OCI-M1 (cell line): ENCODE data around the gene ETS2.
A peak's percentile ranks its signal among the peaks of the same experiment; 100 is the strongest.

Experiments
- DNase-seq: peaks from one replicate; lab custom pipeline; 2025; lab: John Stamatoyannopoulos, UW

ETS2 gene

DNA sequence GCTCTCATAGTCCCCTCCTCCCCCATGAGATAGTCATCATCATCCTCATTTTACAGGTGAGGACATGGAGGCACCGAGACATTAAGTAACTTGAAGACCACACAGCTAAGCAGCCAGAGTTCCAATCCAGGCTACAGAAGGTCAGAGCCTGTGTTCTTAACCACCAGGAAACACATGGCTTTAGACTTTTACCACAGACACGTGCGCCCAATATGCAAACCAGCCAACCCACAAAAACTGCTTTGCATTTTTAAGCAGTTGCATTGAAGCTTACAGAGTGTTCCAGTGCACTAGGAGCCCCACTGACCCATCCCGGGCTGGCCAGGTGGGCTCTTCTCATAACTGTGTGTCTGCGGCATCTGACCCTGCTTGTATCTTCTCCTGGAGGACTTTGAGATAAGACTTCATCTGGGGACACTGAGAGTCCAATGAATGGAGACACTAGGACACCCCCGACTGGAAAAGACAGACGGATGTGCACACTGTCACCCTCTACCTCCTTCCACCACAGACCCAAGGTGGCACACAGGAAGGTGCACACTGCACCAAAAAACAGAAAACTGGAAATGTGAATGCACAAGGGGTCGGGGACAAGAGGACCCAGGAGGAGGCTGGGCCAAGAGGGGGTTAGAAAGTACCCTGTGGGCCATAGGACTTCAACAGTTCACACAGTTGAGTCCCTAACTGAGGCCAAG lies 56.4 kb downstream of the ETS2 start:
- no peak for DNase-seq

DNA sequence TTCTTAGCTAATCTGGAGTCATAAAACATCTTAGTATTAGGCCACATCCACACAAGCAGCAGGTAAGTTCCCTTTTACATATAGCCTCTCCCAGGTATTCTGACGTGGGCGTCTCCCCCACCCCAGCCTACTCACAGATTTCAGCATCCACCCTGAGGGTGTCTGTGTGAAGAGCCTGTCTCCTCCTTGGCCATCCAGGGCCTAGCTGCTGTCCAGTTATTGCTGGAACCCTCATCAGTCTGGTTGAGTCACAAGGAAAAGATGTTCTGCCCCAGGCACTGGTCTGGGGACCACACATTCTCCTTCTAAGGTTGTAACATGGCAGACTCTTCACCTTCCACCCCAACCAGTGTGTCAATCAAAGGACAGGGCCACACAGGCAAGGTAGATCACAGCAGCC lies 57.6 kb downstream of the ETS2 start:
- DNase-seq, result no peak

DNA sequence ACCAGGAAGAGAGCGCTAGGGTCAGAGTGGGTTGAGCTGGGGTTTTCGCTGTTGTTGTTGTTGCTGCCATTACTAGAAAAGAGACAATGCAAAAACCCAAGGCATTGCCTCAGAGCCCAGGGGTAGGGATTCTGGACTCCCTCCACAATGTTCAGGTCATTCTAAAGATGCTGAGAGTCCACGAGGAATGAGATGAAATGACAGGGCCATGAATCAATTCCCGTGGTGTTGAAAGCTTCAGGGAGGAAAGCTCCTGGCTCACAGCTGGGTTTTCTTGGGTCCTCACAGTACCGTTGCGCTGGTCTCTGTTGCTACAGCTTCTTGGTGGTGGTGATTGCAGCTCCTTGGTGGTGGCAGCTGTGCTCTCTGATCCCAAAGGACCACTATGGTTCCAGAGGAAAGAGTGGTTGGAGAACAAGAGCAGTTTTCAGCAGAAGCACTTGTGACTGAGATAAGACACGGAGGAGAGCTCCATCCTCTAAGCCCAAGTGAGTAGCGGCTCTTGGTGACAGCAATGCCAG lies 58.2 kb downstream of the ETS2 start:
- DNase-seq, result no peak

DNA sequence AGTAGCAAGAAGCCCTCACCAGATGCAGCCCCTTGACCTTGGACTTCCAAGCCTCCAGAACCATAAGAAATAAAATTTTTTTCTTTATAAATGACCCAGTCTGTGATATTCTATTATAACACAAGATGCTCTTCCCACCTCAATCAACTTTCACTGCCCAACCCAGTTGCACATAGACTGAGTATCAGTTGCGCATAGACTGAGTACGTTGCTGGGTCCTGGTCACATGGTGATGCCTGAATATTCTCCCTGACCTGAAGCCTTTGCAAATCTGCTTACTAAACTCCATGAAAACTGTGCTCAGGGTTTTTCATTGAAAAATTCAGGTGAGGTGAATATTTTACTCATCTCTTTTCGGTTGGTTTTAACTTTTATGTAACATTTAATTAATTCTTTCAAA lies 59.2 kb downstream of the ETS2 start:
- no peak for DNase-seq

DNA sequence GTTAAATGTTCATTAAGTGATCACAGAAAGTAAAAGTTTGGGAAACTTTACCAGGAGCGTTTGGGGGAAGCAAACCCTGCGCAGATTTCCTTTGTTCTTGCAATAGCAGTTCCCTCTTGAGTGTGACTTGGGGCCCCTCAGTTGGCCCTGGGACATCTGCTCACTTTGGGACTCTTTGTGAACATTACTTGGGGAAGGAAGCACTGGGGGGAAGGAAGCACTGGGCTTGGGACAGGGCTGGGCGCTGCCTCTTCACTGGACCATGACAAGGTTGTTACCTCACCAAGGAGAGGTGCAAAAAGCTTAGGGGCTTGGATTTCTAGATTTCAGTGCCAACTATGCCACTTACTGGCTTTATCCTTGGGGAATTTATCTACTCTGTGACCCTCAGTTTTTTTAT lies 63.5 kb downstream of the ETS2 start:
- no peak for DNase-seq

DNA sequence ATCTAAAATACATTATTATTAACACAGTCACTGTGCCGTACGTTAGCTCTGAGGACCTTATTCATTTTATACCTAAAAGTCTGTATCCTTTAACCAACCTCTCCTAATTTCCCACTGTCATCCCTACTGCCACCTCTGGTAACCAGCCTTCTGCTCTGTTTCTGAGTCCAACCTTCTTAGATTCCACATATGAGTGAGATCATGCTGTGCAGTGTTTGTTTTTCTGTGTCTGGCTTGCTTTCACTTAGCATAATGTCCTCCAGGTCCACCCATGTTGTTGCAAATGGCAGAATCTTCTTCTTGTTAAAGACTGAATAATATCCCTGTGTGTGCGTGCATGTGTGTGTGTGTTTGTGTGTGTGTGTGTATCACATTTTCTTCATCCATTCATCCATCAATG lies 64.2 kb downstream of the ETS2 start:
- DNase-seq, result peak; percentile 36
